ENCODE results near the gene NACC1.

The NACC1 gene

GRCh38 chr19:13089139-13089856, 28.8 kb upstream of the NACC1 start:
- peak; percentile 39 for DNase-seq

DNA sequence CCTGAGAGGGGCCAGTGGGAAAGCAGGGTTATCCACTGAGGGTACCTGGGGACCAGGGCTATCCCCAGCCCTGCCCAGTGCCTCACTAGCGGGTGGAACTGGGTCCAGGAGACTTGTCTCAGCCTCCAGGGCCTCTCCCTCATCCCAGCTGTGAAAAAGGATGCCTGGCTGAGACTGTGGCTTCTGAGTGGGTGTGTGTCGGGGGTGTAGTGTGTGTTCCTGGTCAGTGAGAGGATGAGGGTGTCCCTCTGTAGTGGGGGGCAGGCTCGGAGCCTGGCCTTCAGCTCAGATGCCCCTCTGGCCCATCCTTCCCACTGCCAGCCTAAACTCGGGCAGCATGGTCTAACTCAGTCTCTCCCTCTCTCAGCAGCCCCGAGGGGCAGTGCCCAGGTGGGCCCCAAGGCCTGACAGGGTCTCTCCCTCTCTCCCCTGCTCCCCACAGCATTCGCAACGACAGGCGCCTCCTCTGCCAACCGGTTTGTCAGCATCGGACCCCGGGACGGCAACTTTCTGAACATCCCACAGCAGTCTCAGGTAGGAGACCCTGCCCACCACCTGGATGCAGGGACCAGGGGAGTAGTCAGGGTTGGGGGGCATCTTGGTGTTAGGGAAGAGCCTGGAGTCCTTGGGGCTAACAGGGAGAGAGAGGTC, 28.1 kb upstream of the NACC1 start:
- no peak for DNase-seq

- no peak for DNase-seq
Observed at GRCh38 chr19:13090511-13091231, 27.4 kb upstream of the NACC1 start.

- DNase-seq = no peak
Observed at GRCh38 chr19:13091400-13092157, 26.5 kb upstream of the NACC1 start.

DNA sequence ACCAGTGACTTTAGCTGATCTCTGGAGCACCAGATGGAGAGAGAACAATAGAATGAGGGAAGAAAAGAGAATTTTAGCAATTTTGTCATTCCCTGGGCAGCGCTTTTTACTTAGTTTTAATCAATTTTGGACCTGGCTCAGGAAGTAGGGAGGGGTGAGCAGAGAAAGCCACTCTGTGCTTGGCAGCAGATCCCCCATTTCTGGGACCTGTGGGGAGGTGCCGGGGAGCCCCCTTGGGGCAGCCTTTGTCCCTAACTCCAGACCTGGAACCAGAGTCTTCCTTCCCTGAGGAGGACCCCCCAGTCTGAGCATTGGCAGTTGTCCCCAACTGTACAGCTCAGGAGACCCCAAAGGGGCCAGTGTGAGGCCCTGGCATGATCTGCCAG, 25.9 kb upstream of the NACC1 start:
- DNase-seq = no peak

DNA sequence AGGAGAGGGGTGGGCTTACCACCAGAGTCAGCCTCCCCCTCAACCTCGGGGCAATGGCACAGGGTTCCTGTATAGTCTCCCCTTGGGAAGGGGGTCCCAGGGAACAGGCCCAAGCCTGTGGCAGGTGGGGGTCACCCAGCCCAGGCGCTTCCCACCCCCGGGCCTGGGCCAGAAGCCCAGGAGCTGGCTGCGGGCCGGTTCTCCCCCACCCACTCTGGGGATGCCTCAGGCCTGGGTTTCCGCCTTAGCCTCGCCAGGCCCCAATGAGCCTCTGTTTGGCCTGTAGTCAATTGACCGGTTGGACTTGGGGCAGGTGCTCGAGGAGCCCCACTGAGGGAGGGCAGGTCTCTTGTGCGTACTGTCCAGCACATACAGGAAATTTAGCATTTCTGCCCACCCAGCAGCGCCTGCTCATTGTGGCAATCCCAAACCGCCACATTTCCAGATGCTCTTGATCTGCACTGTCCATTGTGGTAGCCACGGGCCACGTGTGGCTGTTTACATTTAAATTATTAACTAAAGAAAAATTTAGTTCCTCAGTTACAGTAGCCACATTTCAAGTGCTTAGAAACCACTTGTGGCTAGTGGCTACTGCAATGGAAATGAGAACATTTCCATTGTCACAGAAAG, 25.3 kb upstream of the NACC1 start:
- DNase-seq = no peak

DNA sequence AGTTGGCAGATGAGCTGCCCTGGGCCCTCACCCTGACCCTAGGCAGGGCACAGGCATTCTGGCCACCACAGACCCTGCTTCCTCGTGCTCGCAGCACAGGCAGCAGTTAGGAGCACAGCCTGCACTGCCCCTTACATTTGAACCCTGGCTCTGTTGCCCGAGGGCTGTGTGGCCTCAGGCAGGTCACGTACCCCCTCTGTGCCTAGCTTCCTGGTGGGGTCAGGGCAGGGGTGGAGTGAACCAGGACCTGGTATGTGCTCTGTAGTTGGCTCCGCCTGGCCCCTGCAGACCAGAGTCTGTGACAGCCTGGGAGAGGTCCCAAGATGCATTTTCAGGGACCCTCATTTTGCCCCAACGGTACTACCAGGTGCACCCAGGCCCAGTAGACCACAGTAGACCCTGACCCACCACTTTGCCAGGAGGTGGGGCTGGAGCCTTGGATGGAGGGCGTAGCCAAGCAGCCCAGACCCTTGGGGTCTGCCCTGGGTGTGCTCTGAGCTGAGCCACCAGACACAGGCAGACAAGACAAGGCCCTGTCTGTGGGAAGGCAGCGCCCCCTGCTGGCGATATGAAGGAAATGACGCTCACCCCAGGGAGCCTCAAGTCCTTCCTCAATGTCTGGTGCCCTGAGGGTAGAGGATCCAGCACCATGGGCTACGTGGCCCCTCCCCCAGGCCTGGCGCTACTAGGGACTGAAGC, 24.5 kb upstream of the NACC1 start:
- DNase-seq = peak; percentile 81

DNA sequence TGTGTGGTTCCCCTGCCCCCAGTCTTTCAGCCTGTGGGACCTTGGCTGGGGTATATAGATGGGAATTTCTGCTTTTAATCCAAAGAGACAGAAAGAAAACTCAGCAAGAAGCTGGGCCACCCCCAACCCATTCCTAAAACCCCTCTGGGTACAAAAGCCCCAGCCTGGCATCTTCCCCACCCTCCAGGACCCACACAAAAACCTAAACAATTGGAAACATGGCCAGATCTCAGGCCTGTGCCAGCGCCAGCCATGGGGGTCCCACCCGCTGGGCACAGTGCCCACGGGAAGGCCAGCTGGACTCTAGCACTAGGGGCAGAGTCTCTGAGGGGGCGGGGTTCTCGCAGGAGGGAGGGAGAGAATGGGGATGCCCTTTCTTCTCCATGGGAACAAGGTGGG, 24.0 kb upstream of the NACC1 start:
- DNase-seq = no peak

GRCh38 chr19:13094771-13095392, 23.2 kb upstream of the NACC1 start:
- peak; percentile 31 for DNase-seq

GRCh38 chr19:13095393-13095784, 22.7 kb upstream of the NACC1 start:
- DNase-seq = peak; percentile 38

- DNase-seq = peak; percentile 36
Observed at GRCh38 chr19:13095934-13096927, 21.8 kb upstream of the NACC1 start.

GRCh38 chr19:13097033-13097462, 21.0 kb upstream of the NACC1 start:
- no peak for DNase-seq

GRCh38 chr19:13097463-13098258, 20.4 kb upstream of the NACC1 start:
- no peak for DNase-seq

- peak; percentile 55 for DNase-seq
Observed at GRCh38 chr19:13098277-13099072, 19.6 kb upstream of the NACC1 start.

DNA sequence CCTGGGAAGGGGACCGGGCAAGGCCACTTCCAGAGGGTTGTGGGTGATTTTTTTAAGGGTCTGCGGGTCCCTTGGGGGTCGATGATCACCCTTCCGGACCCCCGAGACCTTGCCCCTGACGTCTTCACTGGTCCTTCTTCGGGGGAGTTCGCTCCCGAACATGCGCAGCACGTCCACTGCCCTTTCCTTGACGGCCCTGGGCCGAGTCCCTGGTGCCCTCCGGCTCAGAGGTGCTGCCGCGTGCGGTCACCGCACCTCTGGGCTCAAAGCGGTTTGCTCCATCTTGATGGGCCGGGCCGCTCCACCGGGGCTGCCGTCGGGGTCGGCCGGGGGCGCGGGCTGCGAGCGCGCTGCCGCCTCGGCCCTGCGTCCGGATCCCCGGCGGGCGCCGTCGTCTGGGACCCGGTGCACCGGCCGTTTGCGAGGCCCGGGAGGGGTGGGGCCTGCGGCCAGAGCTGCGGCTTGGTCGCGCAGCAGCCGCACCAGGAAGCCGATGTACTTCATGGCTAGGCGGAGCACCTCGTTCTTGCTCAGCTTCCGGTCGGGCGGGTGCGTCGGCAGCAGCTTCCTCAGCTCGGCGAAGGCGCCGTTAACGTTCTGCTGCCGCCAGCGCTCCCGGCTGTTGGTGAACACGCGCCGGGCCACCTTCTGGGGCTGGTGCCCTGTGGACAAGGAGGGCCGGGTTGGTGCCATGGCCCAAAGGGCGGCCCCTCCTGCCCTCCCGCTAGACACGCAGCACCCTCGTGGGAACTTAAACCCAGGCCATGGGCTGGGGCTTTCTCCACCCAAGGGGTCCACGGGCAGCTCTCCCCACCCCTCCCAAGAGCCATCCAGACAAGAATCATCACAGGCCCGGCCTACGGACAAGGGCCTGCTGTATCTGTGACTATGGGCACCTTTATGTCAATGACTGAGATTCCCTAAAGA, 18.7 kb upstream of the NACC1 start:
- peak; percentile 82 for DNase-seq

- peak; percentile 72 for DNase-seq
Observed at GRCh38 chr19:13100031-13100588, 18.0 kb upstream of the NACC1 start.
